Mesenchymal stem cell (in vitro differentiated cells and primary cell): ENCODE data around the gene RPS10.
"Not testable (repeated sequence)": the region's sequence is repeated elsewhere in the genome, so short reads cannot be mapped to it uniquely, and the experiment has no call there.

Source experiments
- DNase-seq: peaks from one replicate; pipeline ENCODE4 v3.0.0-alpha.2; 2013
- H2AFZ ChIP-seq: one replicate; pipeline ENCODE4 v1.6.1; 2013; ENCODE audit warnings: low read depth, mild to moderate bottlenecking, control low read depth, inconsistent platforms, low read length, moderate library complexity
- H2AK5ac ChIP-seq: 2 replicates; pipeline ENCODE4 v1.6.1; 2013; ENCODE audit warnings: low read length, moderate library complexity, mild to moderate bottlenecking, inconsistent platforms; ENCODE audit not compliant: severe bottlenecking
- H2BK120ac ChIP-seq: one replicate; pipeline ENCODE4 v1.6.1; 2013; ENCODE audit warnings: low read depth, mild to moderate bottlenecking, inconsistent platforms, low read length, moderate library complexity
- H2BK12ac ChIP-seq, 2 experiments: one replicate each; pipeline ENCODE4 v1.6.1; 2013; ENCODE audit warnings: inconsistent platforms in 2 of 2, low read length in 2 of 2, mild to moderate bottlenecking in 2 of 2, moderate library complexity in 2 of 2, control low read depth in 1 of 2
- H2BK15ac ChIP-seq: one replicate; pipeline ENCODE4 v1.6.1; 2013; ENCODE audit warnings: mild to moderate bottlenecking, low read depth, inconsistent platforms; ENCODE audit not compliant: poor library complexity, severe bottlenecking
- H2BK5ac ChIP-seq: 2 replicates; pipeline ENCODE4 v1.6.1; 2013; ENCODE audit warnings: low read depth, mild to moderate bottlenecking, low read length, control low read depth, inconsistent platforms; ENCODE audit not compliant: poor library complexity, severe bottlenecking
- H3K14ac ChIP-seq, 2 experiments: one replicate each; pipeline ENCODE4 v1.6.1; 2013; ENCODE audit warnings: inconsistent platforms in 2 of 2, low read length in 2 of 2, control low read depth in 1 of 2, mild to moderate bottlenecking in 1 of 2, moderate library complexity in 1 of 2
- H3K18ac ChIP-seq, 2 experiments: one replicate each; pipeline ENCODE4 v1.6.1; 2013; ENCODE audit warnings: inconsistent platforms in 2 of 2, low read length in 2 of 2, control low read depth in 1 of 2, low read depth in 1 of 2, mild to moderate bottlenecking in 1 of 2
- H3K23ac ChIP-seq, 2 experiments: one replicate each; pipeline ENCODE4 v1.6.1; 2013; ENCODE audit warnings: inconsistent platforms in 2 of 2, low read length in 2 of 2, mild to moderate bottlenecking in 2 of 2, moderate library complexity in 2 of 2, control low read depth in 1 of 2
- H3K27ac ChIP-seq: 2 replicates; pipeline ENCODE4 v1.5.1; 2013; ENCODE audit warnings: mild to moderate bottlenecking, moderate library complexity, low read length, control low read depth, inconsistent platforms; ENCODE audit not compliant: poor library complexity, severe bottlenecking
- H3K27me3 ChIP-seq, 2 experiments: 2 replicates each; pipeline versions ENCODE4 v1.6.1 to v1.7.0; 2013; ENCODE audit warnings: low read length in 2 of 2, mild to moderate bottlenecking in 2 of 2, moderate library complexity in 2 of 2, control low read depth in 1 of 2, inconsistent platforms in 1 of 2; ENCODE audit not compliant: control insufficient read depth in 1 of 2, insufficient read depth in 1 of 2
- H3K36me3 ChIP-seq, 2 experiments: 2 replicates each; pipeline versions ENCODE4 v1.6.1 to v1.7.0; 2013; ENCODE audit warnings: low read length in 2 of 2, control low read depth in 1 of 2, inconsistent platforms in 1 of 2, low read depth in 1 of 2, mild to moderate bottlenecking in 1 of 2; ENCODE audit not compliant: insufficient read depth in 2 of 2, control insufficient read depth in 1 of 2
- H3K4ac ChIP-seq, 2 experiments: one replicate each; pipeline ENCODE4 v1.6.1; 2013; ENCODE audit warnings: inconsistent platforms in 2 of 2, low read length in 2 of 2, mild to moderate bottlenecking in 2 of 2, moderate library complexity in 2 of 2, control low read depth in 1 of 2, low read depth in 1 of 2
- H3K4me1 ChIP-seq: 2 replicates; pipeline ENCODE4 v1.6.1; 2013; ENCODE audit warnings: low read depth, low read length, control low read depth; ENCODE audit not compliant: control insufficient read depth, insufficient read depth
- H3K4me2 ChIP-seq: 2 replicates; pipeline ENCODE4 v1.6.1; 2013; ENCODE audit warnings: low read length, mild to moderate bottlenecking, inconsistent platforms; ENCODE audit not compliant: poor library complexity, severe bottlenecking
- H3K4me3 ChIP-seq, 2 experiments: 2 replicates each; pipeline versions ENCODE4 v1.5.1 to v1.7.0; 2013; ENCODE audit warnings: low read length in 2 of 2, mild to moderate bottlenecking in 2 of 2, control low read depth in 1 of 2, low read depth in 1 of 2; ENCODE audit not compliant: insufficient read depth in 1 of 2
- H3K79me1 ChIP-seq: replicated peaks from 2 replicates; pipeline ENCODE4 v1.6.1; 2013; ENCODE audit warnings: mild to moderate bottlenecking, control low read depth, low read length, inconsistent platforms; ENCODE audit not compliant: poor library complexity, severe bottlenecking
- H3K9ac ChIP-seq: 2 replicates; pipeline ENCODE4 v1.7.0; 2013; ENCODE audit warnings: mild to moderate bottlenecking, low read length, moderate library complexity
- H3K9me3 ChIP-seq: 2 replicates; pipeline ENCODE4 v1.7.0; 2013; ENCODE audit warnings: mild to moderate bottlenecking, low read length; ENCODE audit not compliant: control insufficient read depth
- H4K8ac ChIP-seq: one replicate; pipeline ENCODE4 v1.6.1; 2013; ENCODE audit warnings: inconsistent platforms, mild to moderate bottlenecking, low read length, moderate library complexity
- H4K91ac ChIP-seq: one replicate; pipeline ENCODE4 v1.6.1; 2013; ENCODE audit warnings: mild to moderate bottlenecking, low read length, inconsistent platforms
- WGBS: methylation state at CpG from one replicate; pipeline ENCODE4 v1.1.7; 2013; ENCODE audit warnings: mixed read lengths; 5-methylcytosine and 5-hydroxymethylcytosine counted together

RPS10 gene

DNA sequence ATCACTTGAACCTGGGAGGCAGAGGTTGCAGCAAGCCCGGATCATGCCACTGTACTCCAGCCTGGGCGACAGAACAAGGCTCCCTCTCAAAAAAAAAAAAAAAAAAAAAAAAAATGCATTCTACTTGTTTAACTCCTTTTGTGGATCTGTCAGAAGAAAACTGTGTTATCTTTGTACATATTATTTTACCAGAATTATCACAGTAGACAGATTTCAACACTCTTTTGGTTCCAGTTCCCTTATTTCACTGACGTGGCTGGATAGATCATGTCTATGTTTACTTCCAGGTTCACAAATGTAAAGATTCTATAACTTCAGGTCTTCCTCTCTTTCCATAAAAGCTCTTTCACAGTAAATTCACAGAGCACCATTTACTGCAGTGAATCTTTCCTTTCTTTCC, 51.8 kb downstream of the RPS10 start:
- H4K8ac ChIP-seq: no peak overlapping the region
- no peak overlapping the region for H3K18ac ChIP-seq
- no peak overlapping the region for H3K14ac ChIP-seq
- H3K4me1 ChIP-seq: peaks cover 5% of the 10 kb centered on the region
- no peak overlapping the region for H3K9ac ChIP-seq
- H2AK5ac ChIP-seq: no peak overlapping the region
- H3K4ac ChIP-seq: no peak overlapping the region
- H2BK15ac ChIP-seq: no peak overlapping the region
- WGBS: 95% methylated on average over 3 of the region's 3 CpGs
- no peak overlapping the region for H3K23ac ChIP-seq
- no peak overlapping the region for H3K4me2 ChIP-seq
- no peak overlapping the region for H3K4me3 ChIP-seq
- peaks cover 0 to 6% of the 10 kb centered on the region in 2 experiments for H3K36me3 ChIP-seq
- H2BK120ac ChIP-seq: no peak overlapping the region
- no peak overlapping the region for H2AFZ ChIP-seq
- H3K27me3 ChIP-seq: no peaks in the 10 kb centered on the region
- peaks cover 19% of the 10 kb centered on the region for H3K79me1 ChIP-seq
- H3K9me3 ChIP-seq: no peaks in the 10 kb centered on the region
- H4K91ac ChIP-seq: no peak overlapping the region
- H3K27ac ChIP-seq: no peak overlapping the region
- no peak for DNase-seq
- H2BK12ac ChIP-seq: no peak overlapping the region
- H2BK5ac ChIP-seq: no peak overlapping the region

DNA sequence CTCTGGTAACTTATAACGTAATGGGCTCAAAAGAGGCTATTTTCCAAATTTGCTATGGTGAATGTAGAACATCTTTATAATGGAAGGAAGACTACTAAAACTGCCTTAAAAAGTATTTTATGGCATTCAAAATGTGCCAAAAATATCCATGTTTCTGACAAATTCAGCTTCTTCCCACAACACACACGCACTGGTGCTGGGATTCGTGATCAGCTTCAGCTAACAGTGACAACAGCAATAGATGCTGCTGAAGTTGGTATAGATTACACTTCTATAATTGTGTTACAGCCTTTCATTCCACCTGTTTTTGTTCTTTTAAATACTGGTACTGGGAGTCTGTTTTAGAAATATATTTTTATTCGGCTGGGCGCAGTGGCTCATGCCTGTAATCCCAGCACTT, 52.4 kb downstream of the RPS10 start:
- no peak overlapping the region for H4K8ac ChIP-seq
- H4K91ac ChIP-seq: no peak overlapping the region
- no peak overlapping the region for H2BK120ac ChIP-seq

DNA sequence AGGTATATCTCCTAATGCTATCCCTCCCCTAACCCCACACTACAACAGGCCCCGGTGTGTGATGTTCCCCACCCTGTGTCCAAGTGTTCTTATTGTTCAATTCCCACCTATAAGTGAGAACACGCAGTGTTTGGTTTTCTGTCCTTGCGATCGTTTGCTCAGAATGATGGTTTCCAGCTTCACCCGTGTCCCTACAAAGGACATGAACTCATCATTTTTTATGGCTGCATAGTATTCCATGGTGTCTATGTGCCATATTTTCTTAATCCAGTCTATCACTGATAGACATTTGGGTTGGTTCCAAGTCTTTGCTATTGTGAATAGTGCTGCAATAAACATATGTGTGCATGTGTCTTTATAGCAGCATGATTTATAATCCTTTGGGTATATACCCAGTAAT, 54.0 kb downstream of the RPS10 start:
- not testable (repeated sequence) for H3K79me1 ChIP-seq, H3K4me1 ChIP-seq, H2BK15ac ChIP-seq, H2BK5ac ChIP-seq, DNase-seq, H3K27ac ChIP-seq, H2BK12ac ChIP-seq, H3K27me3 ChIP-seq, H3K9ac ChIP-seq, H2AFZ ChIP-seq, H3K4me3 ChIP-seq, H3K14ac ChIP-seq, H3K4me2 ChIP-seq, H3K4ac ChIP-seq, H2AK5ac ChIP-seq, H3K18ac ChIP-seq, H3K23ac ChIP-seq, H3K36me3 ChIP-seq, H4K91ac ChIP-seq, H3K9me3 ChIP-seq, H2BK120ac ChIP-seq, H4K8ac ChIP-seq
- WGBS: 83% methylated on average over 5 of the region's 5 CpGs

More for the DNA sequence above, 52.4 kb downstream of the RPS10 start:
- H2BK5ac ChIP-seq: no peak overlapping the region
- no peak overlapping the region for H3K9ac ChIP-seq
- no peak overlapping the region for H3K27ac ChIP-seq
- no peaks in the 10 kb centered on the region for H3K27me3 ChIP-seq
- no peak overlapping the region for H3K23ac ChIP-seq
- H3K18ac ChIP-seq: no peak overlapping the region
- no peak for DNase-seq
- peaks cover 16% of the 10 kb centered on the region for H3K79me1 ChIP-seq
- H3K36me3 ChIP-seq: peaks cover 0 to 6% of the 10 kb centered on the region in 2 experiments
- no peak overlapping the region for H2BK15ac ChIP-seq
- no peak overlapping the region for H2BK12ac ChIP-seq
- H2AFZ ChIP-seq: no peak overlapping the region
- H3K4me3 ChIP-seq: no peak overlapping the region
- H3K4me1 ChIP-seq: peaks cover 4% of the 10 kb centered on the region
- WGBS: 100% methylated on average over 4 of the region's 5 CpGs
- no peak overlapping the region for H3K4me2 ChIP-seq
- no peak overlapping the region for H2AK5ac ChIP-seq
- no peak overlapping the region for H3K14ac ChIP-seq
- H3K9me3 ChIP-seq: no peaks in the 10 kb centered on the region
- H3K4ac ChIP-seq: no peak overlapping the region

DNA sequence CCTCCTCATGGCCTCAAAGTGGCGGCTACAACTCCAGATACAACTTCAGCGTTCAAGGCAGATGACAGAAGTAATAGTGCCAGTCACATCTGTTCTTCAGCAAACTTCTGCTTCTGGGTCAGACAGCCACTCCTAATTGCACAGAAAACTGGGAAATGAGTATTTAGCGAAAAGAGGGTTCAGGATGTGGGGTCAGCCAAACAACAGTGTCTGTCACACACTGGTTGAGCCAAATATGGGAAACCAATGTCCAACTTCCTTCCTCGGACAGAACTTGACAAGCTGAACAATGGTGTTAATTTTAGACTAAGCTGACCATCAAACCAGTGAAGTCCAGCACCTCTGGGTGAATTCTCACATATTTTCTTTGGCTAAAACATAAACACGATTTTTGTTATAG, 55.5 kb downstream of the RPS10 start:
- Histone ChIP-seq H2BK5ac (no peak overlapping the region), H3K79me1 (peaks cover 9% of the 10 kb centered on the region), H2BK12ac (no peak overlapping the region), H3K23ac (peak overlapping the region in 1 of 2 experiments; percentile 24), H3K9me3 (no peaks in the 10 kb centered on the region), H2BK15ac (no peak overlapping the region), H3K4me3 (no peak overlapping the region), H2AFZ (no peak overlapping the region), H4K8ac (no peak overlapping the region), H3K4me2 (no peak overlapping the region), H3K4me1 (peaks cover 8% of the 10 kb centered on the region), H2BK120ac (no peak overlapping the region), H3K9ac (no peak overlapping the region), H3K27me3 (no peaks in the 10 kb centered on the region), H3K18ac (peak overlapping the region in 1 of 2 experiments; percentile 22), H3K27ac (no peak overlapping the region), H2AK5ac (no peak overlapping the region), H3K4ac (no peak overlapping the region), H3K36me3 (peaks cover 0 to 6% of the 10 kb centered on the region in 2 experiments), H4K91ac (no peak overlapping the region), H3K14ac (no peak overlapping the region)
- DNase-seq: no peak
- WGBS: 100% methylated on average over 4 of the region's 5 CpGs
